NK-92 (cell line): ENCODE data around the gene FAM204A.

Experiments used
- DNase-seq: peaks from one replicate; lab custom pipeline; 2025; ENCODE audit not compliant: unreplicated experiment; lab: John Stamatoyannopoulos, UW

Gene FAM204A

DNA sequence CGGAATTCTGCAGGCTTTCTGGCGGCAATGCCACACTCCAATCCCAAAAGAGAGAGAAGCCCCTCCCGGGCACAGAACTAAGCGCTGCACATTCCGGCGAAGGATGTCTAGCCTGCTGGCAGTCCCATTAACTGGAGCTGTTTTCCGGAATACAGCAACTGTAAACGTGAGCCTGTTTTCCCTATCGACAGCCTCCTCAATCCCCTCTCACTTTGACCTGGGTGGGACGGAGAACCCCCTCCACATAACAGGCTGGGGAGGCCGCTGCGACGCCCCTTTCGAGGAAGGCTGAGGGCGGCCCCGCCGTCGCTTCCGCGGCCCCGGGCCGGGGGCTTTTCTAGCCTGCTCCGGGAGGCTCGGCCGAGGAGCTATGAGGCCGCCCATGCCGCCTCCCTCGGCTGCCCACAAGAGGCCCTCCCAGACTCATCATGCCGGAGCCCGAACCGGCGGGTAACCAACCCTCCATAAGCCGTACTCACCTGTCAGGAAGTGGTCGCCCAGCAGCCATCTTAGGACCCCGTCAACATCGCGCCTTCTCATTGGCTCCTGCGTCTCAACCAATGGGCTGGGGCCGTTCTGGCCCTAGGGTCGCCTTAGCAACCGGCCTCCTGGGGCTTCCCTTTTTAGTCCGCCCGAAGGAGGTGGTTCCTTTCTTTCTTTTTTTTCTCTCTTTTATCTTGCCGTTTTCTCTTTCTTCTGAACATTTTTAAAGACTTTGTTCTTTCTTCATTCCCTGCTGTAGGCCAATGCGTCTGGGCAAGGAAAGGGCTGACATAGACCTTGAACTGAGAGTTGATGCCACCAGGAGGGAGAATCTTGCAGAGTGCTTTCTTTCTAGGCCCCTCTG, at the start of gene FAM204A:
TSS of gene FAM204A (minus strand) at position 534 of the 847 bp plus-strand sequence. CDS start 5,909 bp downstream, outside the sequence.
- peak; percentile 71 for DNase-seq

- no peak for DNase-seq
Measured at GRCh38 chr10:118383699-118384098, 41.6 kb upstream of the FAM204A start.

DNA sequence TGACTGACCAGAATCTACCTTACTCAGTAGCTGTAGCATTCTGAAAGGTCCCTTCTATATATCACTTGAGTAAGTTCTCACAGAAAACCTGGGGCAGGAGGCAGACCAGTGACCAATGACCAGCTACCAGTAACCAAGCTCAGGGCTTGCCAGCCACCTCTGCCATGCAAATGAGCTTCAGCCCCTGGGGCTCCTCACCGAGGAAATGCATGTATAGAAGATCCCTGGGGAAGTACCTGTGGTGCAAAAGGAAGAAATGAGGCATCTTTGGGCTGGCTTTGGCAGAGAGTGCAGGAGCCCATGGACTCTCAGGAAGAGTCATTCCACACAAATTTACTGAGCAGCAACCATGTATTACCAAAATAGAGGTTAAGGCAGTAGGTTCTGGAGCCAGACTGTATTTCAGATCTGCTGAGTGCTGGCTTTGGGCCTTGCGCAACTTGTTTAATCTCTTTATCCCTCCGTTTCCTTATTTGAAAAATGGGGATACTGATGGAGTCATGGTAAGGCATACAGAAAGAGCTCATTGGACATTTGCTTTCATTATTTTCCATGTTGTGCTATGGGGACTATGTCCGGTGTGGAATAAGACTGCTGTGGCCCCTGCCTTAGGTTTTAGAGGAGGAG, 41.1 kb upstream of the FAM204A start:
- no peak for DNase-seq

DNA sequence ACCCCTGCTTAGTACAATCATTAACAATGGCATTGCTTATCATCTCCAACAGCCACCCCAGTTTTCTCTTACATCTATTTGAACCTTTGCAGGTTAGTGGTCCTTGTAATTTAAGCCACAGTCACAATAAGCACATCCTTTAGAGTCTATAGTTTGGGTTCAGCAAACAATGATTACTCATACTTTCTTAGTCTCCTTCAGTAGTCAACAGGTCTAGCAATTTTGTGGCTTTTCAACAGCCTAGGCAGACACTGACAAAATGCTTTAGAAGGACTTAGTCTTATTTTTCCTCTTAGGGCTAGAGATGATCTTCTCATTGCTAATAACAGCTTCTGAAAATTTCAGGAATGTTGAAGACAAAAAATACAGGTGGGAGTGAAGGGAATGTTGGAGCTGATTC, 32.3 kb upstream of the FAM204A start:
- DNase-seq, result no peak

DNA sequence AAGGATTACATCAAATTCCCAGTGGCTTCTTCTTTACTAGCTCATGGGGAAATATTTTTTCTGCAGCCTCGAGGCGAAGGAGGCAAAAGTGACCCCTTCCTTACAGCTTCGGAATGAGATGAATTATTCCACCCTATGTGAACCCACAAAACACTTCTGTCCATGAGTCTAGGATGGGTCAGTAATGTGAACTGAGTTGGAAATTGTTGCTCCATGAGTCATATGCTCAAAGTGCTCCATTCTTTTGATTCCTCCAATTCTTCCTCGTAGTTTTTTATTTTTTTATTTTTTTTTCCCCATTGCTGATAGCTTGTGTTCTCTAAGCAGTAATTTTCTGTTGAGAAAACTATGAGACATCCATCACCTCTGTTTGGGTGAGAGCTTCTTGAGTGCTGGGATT, 31.7 kb upstream of the FAM204A start:
- no peak for DNase-seq

- DNase-seq, result no peak
Measured at GRCh38 chr10:118370499-118370898, 28.4 kb upstream of the FAM204A start.

DNA sequence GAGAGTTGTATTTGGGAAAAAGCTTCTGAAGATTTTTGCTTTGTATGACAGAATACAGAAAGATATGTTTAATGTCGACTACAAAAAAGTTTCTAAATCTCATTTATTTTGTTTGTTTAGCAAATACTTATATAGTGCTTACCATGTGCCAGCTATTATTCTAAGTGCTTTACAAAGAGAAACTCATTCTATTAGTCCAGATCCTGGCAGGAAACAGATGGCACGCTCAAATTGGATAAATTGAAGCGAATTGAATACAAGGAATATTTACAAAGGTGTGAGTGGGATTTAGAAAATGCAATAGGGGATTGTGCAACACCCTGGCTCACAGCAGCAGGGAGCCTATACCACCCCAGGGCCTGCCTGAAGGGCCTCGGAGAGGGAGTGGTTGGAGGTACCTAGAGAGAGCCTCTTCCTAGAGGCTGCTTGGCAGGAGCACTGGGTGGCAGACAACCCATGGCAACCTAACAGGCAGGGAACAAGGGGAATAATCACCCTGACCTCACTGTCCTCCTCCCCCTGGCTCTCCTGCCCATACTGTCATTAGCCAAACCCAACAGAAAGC, 27.6 kb upstream of the FAM204A start:
- DNase-seq, result no peak

GRCh38 chr10:118365702-118366101, 23.6 kb upstream of the FAM204A start:
- no peak for DNase-seq

DNA sequence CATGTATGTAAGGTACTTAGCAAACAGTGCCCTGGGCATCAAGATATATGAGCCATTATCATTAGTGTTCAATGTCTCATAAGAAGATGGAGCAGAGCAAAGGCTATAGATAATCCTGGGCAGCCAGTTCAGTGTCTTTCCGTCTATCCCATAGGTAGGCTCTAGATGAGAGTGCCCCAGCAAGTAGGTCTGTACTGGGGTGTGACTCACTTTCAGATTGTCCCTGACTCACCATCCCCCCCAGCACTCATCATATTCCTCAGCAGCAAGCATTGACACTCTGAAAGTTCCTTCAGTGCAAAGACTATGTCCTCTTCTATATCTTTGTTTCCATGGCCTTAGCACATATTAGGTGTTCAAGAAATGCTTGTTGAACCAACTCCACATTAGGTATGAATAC, 20.0 kb upstream of the FAM204A start:
- no peak for DNase-seq

- DNase-seq, result no peak
Measured at GRCh38 chr10:118358327-118358726, 16.2 kb upstream of the FAM204A start.

- DNase-seq, result no peak
Measured at GRCh38 chr10:118357841-118358240, 15.7 kb upstream of the FAM204A start.

DNA sequence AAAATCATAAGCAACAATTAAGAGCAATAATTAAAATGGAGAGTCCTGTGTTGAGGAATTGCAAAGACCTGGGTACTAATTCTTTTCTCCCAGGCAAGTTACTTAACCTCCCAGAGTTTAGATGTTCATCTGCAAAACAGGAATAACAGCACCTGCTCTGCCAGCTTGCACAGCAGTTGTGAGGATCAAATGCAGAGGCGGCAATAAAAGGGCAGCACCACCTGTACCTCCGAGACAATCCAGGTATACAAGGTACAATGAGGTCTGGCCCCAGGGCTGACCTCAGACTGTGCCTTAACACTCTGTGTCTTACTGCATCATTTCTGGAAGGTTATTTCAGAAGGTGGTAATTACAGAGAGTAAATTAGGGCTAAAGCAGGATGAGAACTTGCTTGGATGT, 14.5 kb upstream of the FAM204A start:
- no peak for DNase-seq

- DNase-seq, result no peak
Measured at GRCh38 chr10:118355234-118355633, 13.1 kb upstream of the FAM204A start.

GRCh38 chr10:118349235-118349634, 7.1 kb upstream of the FAM204A start:
- no peak for DNase-seq

DNA sequence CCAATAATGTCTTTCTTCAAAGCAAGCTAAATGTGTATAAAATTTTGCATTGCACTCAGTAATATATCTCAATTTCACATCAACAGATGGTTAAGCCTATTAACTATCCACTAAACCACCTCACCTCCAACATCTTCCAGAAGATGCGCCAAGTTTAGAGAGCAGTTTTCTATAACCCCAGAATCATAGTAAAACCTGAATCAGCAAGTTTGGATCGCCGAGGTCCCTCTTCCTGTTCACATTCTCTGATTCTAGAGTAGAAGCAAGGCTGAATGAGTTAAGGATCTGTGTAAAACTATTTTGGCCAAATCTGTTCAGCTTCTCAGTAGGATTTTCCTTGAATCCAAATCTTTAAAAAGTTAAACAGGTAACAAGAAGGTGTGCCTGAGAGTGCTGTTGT, 1.4 kb upstream of the FAM204A start:
- DNase-seq, result no peak

GRCh38 chr10:118343115-118343514, 991 bp upstream of the FAM204A start:
- DNase-seq, result no peak

GRCh38 chr10:118342638-118343020, 505 bp upstream of the FAM204A start:
- no peak for DNase-seq

- DNase-seq, result no peak
Measured at GRCh38 chr10:118340486-118340885, 1.6 kb downstream of the FAM204A start.

DNA sequence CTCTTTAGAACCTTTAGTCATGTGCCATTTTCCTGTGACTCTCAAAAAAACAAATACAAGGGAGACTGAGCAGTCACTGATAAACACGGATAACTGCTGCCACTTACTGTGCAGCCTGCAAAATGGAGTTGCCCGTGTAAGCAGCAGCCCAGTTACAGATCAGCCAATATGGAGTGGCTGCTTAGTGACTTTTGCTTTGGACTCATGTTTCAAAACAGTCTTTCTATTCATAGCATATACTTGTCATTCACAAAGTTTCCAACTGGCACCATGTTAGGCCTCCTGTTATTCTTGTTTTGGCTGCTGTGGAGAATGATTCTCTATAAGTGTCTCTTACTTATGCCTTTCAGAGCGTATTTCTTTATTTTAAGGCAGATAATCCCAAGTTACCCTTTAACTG, 3.0 kb downstream of the FAM204A start:
- DNase-seq, result no peak

- no peak for DNase-seq
Measured at GRCh38 chr10:118337356-118337755, 4.8 kb downstream of the FAM204A start.

- DNase-seq, result no peak
Measured at GRCh38 chr10:118333871-118334270, 8.3 kb downstream of the FAM204A start.
